CD4-positive, alpha-beta T cell treated with Interleukin-1 beta for 1 hour (primary cell): Measurements from ENCODE around the gene FBLN5.
"Not testable (repeated sequence)": the region's sequence is repeated elsewhere in the genome, so short reads cannot be mapped to it uniquely, and the experiment has no call there.

Experiments
- DNase-seq, 2 donors: peaks; one replicate each; pipeline ENCODE4 v3.0.0-alpha.2; 2020 to 2022

FBLN5 gene

GRCh38 chr14:91882776-91883175 lies 64.7 kb downstream of the FBLN5 start:
- DNase-seq: no peak

DNA sequence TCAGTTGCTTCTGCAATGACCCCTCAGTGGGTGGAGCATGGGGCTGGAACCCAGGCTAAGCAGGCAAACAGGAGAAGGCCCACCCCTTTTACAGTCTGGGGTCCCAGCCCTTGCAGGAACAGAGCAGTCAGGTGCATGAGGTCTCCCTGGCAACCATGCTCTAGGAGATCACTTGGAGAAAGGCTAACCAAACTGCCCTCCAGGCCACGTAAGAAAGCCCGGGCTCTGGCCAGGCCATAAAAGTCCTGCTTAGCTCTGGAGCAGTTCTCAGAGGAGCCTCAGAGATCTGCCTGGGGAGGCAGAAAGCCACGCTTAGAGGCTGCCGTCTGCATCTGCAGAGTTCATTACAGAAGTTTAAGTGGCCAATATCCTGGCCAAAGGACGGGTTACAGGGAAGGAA lies 65.1 kb downstream of the FBLN5 start:
- DNase-seq: no peak

DNA sequence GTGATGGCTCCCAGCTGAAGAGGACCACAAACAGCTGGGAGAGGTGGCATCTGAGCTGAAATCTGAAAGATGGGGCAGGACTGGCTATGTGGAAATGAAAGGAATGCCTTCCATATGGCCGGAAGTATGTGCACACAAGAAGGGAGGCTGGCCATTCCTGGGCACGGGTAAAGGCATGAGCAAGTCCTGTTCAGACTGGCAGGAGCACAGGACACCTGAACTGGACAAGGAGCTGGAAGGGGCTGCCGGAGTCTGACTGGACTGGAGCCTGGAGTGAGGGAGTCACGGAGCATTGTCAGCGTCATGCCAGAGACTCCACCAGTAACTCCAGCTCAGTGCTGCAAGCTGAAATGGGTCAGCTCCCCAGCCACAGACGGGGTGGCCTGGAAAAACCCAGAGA lies 68.3 kb downstream of the FBLN5 start:
- DNase-seq: no peak

- DNase-seq: no peak
Observed at GRCh38 chr14:91878274-91878673, 69.2 kb downstream of the FBLN5 start.

- no peak for DNase-seq
Observed at GRCh38 chr14:91877376-91877915, 70.0 kb downstream of the FBLN5 start.

DNA sequence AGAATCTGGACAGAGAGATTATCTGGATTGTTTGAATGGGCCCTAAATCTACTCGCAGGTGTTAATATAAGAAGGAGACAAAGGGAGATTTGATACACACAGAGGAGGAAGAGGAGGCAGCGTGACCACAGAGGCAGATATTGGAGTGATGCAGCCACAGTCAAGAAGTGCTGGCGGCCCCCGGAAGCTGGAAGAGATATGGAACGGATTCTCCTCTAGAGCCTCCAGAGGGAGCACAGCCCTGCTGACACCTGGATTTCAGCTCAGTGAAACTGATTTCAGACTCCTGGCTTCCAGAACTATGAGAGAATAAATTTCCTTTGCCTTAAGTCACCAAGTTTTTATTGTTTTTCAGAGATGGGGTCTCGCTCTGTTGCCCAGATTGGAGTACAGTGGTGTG lies 71.0 kb downstream of the FBLN5 start:
- DNase-seq: no peak

DNA sequence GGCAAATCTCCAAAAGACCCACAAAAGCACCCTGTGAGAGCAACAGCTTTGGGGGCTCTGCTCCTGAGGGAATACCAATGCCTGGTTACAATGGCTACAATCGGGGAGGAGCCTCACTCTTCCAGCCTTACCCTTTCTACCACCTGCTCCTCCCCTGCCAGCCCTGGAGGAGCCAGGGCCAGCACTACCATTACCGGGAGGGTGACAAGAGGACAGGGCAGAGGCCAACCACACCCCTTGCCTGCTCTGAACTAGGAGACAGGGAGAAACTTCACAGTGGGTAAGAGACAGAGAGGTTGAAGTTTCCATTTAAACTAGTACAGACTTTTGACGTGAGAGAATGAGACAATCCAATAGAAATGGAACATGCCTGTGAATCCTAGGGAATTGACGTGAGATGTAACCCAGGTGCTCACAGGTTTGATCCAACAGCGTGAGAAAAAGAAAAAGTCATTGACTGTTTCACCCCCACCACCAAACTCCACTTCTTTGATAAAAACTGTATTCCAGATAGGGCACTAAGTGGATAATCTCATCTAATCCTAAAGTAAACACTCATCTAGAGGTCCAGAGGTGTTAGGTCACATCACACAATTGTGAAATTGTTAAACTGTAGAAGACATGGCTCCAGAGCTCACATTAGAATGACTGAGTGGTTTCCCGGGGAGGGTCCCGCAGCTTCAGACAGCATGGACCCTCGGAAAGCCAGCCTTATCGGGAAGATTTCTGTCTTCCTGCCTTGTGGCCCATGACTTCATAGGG lies 71.8 kb downstream of the FBLN5 start:
- no peak for DNase-seq

DNA sequence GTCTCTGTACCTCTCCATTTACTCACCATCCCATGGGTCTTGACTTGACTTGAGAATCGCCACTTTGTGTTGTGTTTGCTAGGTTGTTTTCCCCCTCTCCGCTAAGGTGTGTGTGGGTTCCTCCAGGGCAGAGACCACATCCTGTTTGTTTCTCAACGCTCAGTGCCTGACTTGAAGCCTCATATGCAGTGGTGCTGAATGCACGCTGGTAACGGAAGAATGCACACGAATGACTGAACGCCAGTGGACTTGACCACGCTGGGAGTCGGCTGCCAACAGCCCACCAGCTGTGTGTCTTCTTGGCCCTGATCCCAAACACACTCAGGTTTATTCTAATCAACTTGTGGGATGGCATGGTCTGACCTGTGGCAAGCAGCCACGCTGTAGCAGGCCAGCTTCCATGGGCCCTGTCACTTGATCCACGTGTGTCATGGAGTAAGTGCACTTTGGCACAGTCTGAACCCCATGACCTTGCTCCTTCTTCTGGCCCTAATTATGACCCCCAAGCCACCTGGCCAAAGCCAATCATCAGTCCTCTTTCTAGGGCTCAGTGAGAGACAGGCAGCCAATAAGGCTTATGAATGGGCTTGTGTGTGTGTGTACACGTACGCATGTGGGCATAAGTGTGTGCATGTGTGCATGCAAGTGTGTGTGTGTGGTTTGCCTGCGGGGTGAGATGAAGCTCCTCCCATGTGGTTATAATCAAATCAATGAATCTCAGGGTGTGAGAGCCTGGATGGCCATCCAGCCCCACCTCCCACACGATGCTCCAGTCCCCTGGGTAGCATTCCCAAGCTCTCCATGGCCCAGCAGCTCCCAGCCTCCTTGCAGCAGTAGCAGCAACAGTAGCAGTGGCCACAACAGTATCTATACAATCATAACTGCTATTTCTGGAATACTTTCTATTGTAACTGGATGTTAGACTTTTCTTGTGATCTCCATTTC lies 73.8 kb downstream of the FBLN5 start:
- peak; percentile 81 to 84 for DNase-seq

DNA sequence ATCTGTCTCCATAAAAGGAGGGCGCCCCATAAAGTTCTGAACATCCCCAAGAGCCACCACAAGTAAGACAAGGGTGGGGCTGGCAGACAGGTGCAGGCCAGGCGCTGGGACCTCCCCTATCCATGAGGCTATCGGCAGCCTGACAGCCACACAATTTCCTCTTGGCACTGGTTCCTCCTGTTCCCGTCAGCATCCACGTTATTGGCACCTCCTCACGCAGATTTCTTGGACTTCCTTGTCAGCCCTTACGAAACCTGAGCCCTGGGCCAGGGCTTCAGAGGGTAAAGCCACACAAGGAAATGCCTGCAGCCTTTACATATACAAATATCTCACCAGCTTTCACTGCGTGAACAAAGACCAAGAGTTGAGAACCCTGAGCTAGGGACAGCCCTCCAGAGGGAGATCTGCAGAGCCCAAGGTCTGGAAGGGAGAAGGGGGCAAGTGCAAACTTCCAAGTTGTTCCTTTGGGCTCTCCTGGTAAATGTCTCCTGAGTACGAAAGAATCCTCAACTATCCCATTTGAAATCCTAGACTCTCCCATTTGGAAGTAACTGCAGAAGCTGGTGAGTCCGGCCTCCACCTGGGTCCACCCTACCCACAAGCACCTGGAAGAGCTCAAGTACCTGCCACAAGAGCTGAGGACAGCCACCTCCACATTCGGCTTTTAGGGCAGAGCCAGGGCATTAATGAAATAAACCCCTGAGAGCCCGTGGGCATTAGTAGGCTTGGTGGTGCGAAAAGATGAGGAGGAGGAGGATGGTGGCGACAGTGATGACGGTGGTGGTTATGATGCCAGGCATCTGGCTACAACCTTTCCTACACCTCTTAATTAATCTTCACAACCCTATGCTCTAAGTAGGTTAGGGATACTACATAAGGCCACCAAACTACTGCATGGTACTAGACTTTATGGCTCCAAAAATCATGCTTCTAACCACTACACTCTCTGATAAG lies 74.7 kb downstream of the FBLN5 start:
- DNase-seq: peak; percentile 60 to 64

DNA sequence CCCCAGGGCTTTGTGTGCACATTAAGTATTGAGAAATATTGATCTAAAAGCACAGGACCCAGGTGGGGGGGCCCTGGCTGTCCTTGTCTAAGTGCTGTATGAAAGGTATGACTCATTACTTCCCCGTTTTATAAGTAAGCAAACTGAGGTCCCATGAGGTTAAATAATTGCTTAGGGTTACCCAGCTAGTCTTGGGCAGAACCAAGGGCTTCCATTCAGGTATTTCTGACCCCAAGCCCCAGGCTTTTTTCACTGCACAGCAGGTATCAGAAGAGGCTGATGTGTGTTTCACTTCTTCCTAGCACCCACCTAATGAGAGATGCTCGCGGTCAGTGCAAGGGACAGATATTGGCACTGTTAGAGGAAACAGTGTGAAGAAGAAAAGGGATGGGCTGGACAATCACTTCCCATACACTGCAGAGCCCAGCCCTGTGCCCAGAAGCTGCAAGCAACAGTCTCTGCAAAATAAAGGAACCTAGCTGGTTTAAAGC lies 75.4 kb downstream of the FBLN5 start:
- DNase-seq: peak in 1 of 2 donors; percentile 30

DNA sequence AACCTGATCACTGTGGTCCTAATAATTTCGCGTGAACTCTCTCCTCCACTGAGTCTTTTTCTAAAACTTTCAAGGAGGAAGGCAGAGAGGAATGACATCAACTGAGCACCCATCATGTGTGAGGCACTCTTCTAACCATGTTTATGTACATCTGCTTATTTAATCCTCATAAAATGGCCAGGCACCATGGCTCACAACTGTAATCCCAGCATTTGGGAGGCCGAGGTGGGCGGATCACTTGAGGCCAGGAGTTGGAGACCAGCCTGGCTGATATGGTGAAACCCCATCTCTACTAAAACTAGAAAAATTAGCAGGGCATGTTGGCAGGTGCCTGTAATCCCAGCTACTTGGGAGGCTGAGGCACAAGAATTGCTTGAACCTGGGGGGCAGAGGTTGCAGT lies 76.1 kb downstream of the FBLN5 start:
- DNase-seq: not testable (repeated sequence)

DNA sequence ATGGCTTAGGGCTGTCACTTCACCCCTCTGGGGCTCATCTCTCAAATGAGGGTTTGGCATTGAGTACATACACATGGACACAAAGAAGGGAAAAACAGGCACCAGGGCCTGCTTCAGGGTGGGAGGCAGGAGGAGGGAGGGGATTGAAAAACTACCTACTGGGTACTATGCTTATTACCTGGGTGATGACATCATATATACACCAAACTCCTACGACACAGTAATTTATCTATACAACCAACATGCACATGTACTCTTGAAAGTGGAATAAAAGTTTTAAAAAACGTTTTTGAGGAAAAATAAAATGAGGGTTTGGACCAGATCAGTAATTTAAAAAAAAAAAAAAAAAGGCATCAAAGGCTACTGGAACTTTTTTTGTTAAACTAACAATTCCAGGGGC lies 76.6 kb downstream of the FBLN5 start:
- DNase-seq: no peak

GRCh38 chr14:91870001-91870400 lies 77.5 kb downstream of the FBLN5 start:
- peak; percentile 77 to 81 for DNase-seq

DNA sequence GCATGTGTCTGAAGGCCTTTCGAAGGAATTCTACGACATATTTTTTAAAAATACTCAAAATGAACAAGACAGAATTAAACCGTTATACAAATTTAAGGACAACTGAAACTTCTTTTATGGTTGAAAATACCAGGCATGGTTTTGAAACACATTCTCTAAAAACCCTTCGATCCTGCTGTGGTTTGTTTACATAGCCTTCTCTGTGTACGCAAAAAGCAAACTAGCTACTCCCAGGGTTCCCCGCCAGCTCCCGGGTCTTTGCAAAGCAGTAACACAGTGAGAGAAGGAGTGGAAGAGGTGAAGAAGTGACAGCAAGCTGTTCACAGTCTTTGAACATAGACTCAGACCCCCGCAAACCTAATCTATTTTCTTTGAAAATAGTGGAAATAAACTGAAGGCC lies 77.9 kb downstream of the FBLN5 start:
- DNase-seq: no peak

DNA sequence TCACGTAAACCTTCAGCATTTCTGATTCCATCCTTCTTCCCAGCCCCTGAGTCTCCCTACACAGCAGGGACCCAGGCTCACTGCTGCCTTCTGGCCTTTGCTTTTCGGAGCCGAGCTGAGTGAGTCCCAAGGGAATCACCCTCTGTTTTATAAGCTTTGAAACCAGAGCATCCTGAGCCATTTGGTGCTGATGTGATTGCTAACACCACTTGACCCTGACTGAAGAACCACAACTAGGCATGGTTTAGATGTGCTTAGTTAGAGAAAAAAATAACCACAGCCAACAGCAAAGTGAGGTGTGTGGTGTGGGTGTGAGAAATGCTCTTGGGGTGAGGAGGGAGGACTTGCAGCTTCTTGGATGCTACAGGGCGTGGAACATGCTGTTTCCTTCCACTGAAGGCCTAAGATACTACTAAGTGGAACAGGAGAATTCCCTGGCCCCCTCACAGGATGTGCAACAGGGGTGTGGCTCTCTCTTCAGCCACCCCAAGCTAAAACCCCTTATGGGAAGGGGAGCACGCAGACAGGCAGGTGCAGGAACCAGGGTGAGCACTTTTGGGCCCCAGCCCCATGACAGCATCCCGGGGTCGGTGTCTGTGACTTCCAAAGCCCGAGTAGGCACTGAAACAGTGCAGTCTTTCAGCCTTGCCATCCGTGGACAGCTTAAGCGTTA lies 80.0 kb downstream of the FBLN5 start, which contains the start of gene TC2N:
TC2N (minus strand) TSS at position 221 of the 673 bp plus-strand sequence. CDS start 53,767 bp downstream, outside the sequence.
- DNase-seq: peak; percentile 60 to 65

GRCh38 chr14:91866511-91867295 lies 80.8 kb downstream of the FBLN5 start:
- DNase-seq: no peak

GRCh38 chr14:91866061-91866460 lies 81.4 kb downstream of the FBLN5 start:
- no peak for DNase-seq

DNA sequence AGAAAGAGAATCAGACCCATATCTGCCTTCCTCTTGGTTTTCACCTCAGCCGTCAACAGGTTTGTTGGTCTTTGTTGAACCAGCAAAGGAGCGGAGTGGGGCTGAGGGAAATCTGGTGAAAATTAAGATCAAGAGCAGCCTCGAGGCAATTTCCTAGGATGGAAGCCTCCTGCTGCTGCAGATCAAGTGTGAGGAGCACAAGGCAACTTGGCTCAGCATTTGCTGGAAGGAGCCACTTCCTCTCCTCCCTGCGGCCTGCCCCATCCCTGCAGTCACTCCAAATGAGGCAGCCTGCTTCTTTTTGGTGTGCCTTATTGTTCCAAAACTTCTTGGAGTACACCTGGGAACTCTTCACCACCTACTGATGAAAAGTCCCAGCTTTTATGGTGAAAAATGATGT lies 85.1 kb downstream of the FBLN5 start:
- DNase-seq: no peak

DNA sequence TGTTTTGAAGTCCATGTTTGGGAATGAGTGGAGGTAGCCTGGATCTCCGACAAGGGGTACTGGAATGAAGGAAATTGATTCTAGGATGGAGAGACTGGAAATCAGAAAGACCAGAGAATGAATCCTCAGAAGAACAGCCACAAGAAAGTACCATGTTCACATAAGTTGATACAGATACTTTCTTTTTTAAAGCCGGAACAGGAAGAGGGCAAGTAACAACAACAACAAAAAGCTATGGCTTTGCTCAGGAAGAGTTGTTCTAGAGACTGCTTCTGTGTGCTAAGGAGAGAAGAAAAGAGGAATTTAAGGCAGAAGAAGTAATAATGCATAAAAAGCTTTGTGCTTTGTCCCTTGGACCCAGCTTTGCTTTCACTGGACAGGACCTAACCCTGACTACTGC lies 86.4 kb downstream of the FBLN5 start:
- no peak for DNase-seq

DNA sequence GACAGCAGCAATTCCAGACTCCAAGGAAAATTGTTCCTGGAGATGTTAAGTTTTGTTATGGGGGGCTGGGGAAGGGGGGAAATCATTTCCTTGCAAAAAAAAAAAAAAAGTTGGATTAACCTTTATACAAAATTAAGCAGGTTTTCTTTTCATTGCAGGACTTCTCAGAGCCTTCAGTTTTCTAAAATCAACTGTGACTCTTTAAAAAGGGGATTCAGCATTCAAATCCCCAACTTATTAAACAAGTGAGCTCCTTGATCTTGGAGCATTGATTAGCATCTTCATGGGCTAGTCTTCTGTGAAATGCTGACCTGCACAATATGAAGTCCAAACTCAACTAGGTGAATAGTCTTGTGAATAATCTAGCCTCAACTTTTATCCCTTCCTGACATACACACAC lies 87.3 kb downstream of the FBLN5 start:
- DNase-seq: no peak
